ENCODE measurements around the gene PDHB. TPM values are rescaled to one million over a fixed set of nuclear protein-coding genes. Genes with fewer than 3 reads are reported as not detected.

Gene PDHB
- total RNA-seq, 2 donors from 2014 or later: 59.3 to 83.5 TPM

- H3K27me3 ChIP-seq (replicated peaks; ENCODE audit: insufficient read depth): no peaks in the 10 kb centered on the region
- peaks cover 0 to 5% of the 10 kb centered on the region in 2 donors for H3K4me1 ChIP-seq (ENCODE audit: control insufficient read depth in 1 of 2, low read depth in 2 of 2)
- no peak overlapping the region for H3K4me3 ChIP-seq
- no peak for TF ChIP-seq CTCF (IDR thresholded peaks at IDR 0.05)
- ATAC-seq (ENCODE audit: insufficient number of reproducible peaks, low FRiP score, low read depth) (no peak), DNase-seq (ENCODE audit: low spot score) (no peak)
- peaks cover 25% of the 10 kb centered on the region for H3K36me3 ChIP-seq
- H3K9me3 ChIP-seq: no peaks in the 10 kb centered on the region
- H3K27ac ChIP-seq: no peak overlapping the region
Observed at GRCh38 chr3:58411036-58411435, 22.6 kb downstream of the PDHB start.

GRCh38 chr3:58409663-58410062 lies 24.0 kb downstream of the PDHB start:
- no peaks in the 10 kb centered on the region for H3K27me3 ChIP-seq (replicated peaks; ENCODE audit: insufficient read depth)
- no peak for TF ChIP-seq CTCF (IDR thresholded peaks at IDR 0.05)
- H3K27ac ChIP-seq: no peak overlapping the region
- H3K36me3 ChIP-seq: peaks cover 25% of the 10 kb centered on the region
- ATAC-seq (ENCODE audit: insufficient number of reproducible peaks, low FRiP score, low read depth): no peak
- H3K9me3 ChIP-seq: no peaks in the 10 kb centered on the region
- no peak overlapping the region for H3K4me3 ChIP-seq
- H3K4me1 ChIP-seq (ENCODE audit: control insufficient read depth in 1 of 2, low read depth in 2 of 2): peaks cover 0 to 5% of the 10 kb centered on the region in 2 donors
- DNase-seq (ENCODE audit: low spot score): no peak

GRCh38 chr3:58408906-58409305 lies 24.7 kb downstream of the PDHB start:
- ATAC-seq (ENCODE audit: insufficient number of reproducible peaks, low FRiP score, low read depth): no peak
- Histone ChIP-seq H3K9me3 (no peaks in the 10 kb centered on the region), H3K27ac (no peak overlapping the region), H3K36me3 (peaks cover 25% of the 10 kb centered on the region), H3K4me1 (ENCODE audit: control insufficient read depth in 1 of 2, low read depth in 2 of 2) (no peaks in the 10 kb centered on the region), H3K27me3 (replicated peaks; ENCODE audit: insufficient read depth) (no peaks in the 10 kb centered on the region), H3K4me3 (no peak overlapping the region)
- DNase-seq (ENCODE audit: low spot score): no peak
- no peak for TF ChIP-seq CTCF (IDR thresholded peaks at IDR 0.05)

GRCh38 chr3:58404396-58404795 lies 29.2 kb downstream of the PDHB start:
- Histone ChIP-seq H3K27ac (no peak overlapping the region), H3K4me1 (ENCODE audit: control insufficient read depth in 1 of 2, low read depth in 2 of 2) (no peaks in the 10 kb centered on the region), H3K27me3 (replicated peaks; ENCODE audit: insufficient read depth) (no peaks in the 10 kb centered on the region), H3K4me3 (no peak overlapping the region), H3K36me3 (peaks cover 18% of the 10 kb centered on the region), H3K9me3 (no peaks in the 10 kb centered on the region)
- DNase-seq (ENCODE audit: low spot score) (no peak), ATAC-seq (ENCODE audit: insufficient number of reproducible peaks, low FRiP score, low read depth) (no peak)
- TF ChIP-seq CTCF (IDR thresholded peaks at IDR 0.05): no peak

GRCh38 chr3:58403513-58404109 lies 30.0 kb downstream of the PDHB start:
- Histone ChIP-seq H3K4me1 (ENCODE audit: control insufficient read depth in 1 of 2, low read depth in 2 of 2) (no peaks in the 10 kb centered on the region), H3K9me3 (no peaks in the 10 kb centered on the region), H3K27ac (no peak overlapping the region), H3K27me3 (replicated peaks; ENCODE audit: insufficient read depth) (no peaks in the 10 kb centered on the region), H3K36me3 (peaks cover 17% of the 10 kb centered on the region), H3K4me3 (no peak overlapping the region)
- no peak for ATAC-seq (ENCODE audit: insufficient number of reproducible peaks, low FRiP score, low read depth)
- no peak for TF ChIP-seq CTCF (IDR thresholded peaks at IDR 0.05)
- DNase-seq (ENCODE audit: low spot score): no peak
